ENCODE measurements around the gene PHF21A.
A peak's percentile ranks its signal among the peaks of the same experiment; 100 is the strongest.
"Not testable (repeated sequence)": the region's sequence is repeated elsewhere in the genome, so short reads cannot be mapped to it uniquely, and the experiment has no call there.

PHF21A gene

GRCh38 chr11:46121724-46122477 lies 647 bp upstream of the PHF21A start:
- TF ChIP-seq SUZ12 (IDR thresholded peaks at IDR 0.05; ENCODE audit: extremely low read depth, insufficient read depth, insufficient read length) (no peak), YY1 (IDR thresholded peaks at IDR 0.05; ENCODE audit: insufficient read depth, insufficient read length) (no peak), ZNF274 (IDR thresholded peaks at IDR 0.05; ENCODE audit: low read depth, low read length) (no peak)
- peak; percentile 87 for DNase-seq (ENCODE audit: low read depth, low spot score)

GRCh38 chr11:46120346-46121300 lies 631 bp downstream of the PHF21A start:
- H3K9ac ChIP-seq (ENCODE audit: insufficient read length, low read depth), result peak overlapping the region; percentile 89
- no peaks in the 10 kb centered on the region for H3K36me3 ChIP-seq (ENCODE audit: insufficient read depth, insufficient read length, low read length)
- peak; percentile 90 for DNase-seq (ENCODE audit: low read depth, low spot score)
- H3K4me1 ChIP-seq (ENCODE audit: insufficient read depth, insufficient read length), result no peaks in the 10 kb centered on the region
- peak overlapping the region; percentile 79 for H3K4me3 ChIP-seq (ENCODE audit: insufficient read length, low read depth)
- no peaks in the 10 kb centered on the region for H3K9me3 ChIP-seq (ENCODE audit: insufficient read depth, low read length)
- no peaks in the 10 kb centered on the region for H3K27me3 ChIP-seq (ENCODE audit: insufficient read depth, insufficient read length)
- TF ChIP-seq ZNF274 (IDR thresholded peaks at IDR 0.05; ENCODE audit: low read depth, low read length), result no peak
- TF ChIP-seq YY1 (IDR thresholded peaks at IDR 0.05; ENCODE audit: insufficient read depth, insufficient read length), result no peak
- TF ChIP-seq SUZ12 (IDR thresholded peaks at IDR 0.05; ENCODE audit: extremely low read depth, insufficient read depth, insufficient read length), result no peak

More at GRCh38 chr11:46121724-46122477, 647 bp upstream of the PHF21A start:
- H3K36me3 ChIP-seq (ENCODE audit: insufficient read depth, insufficient read length, low read length), result no peaks in the 10 kb centered on the region
- H3K4me1 ChIP-seq (ENCODE audit: insufficient read depth, insufficient read length), result no peaks in the 10 kb centered on the region
- no peaks in the 10 kb centered on the region for H3K27me3 ChIP-seq (ENCODE audit: insufficient read depth, insufficient read length)
- no peaks in the 10 kb centered on the region for H3K9me3 ChIP-seq (ENCODE audit: insufficient read depth, low read length)
- H3K9ac ChIP-seq (ENCODE audit: insufficient read length, low read depth), result peak overlapping the region; percentile 81
- peak overlapping the region; percentile 73 for H3K4me3 ChIP-seq (ENCODE audit: insufficient read length, low read depth)

- Histone ChIP-seq H3K36me3 (ENCODE audit: insufficient read depth, insufficient read length, low read length) (no peaks in the 10 kb centered on the region), H3K4me3 (ENCODE audit: insufficient read length, low read depth) (peak overlapping the region; percentile 77), H3K9ac (ENCODE audit: insufficient read length, low read depth) (peak overlapping the region; percentile 85), H3K4me1 (ENCODE audit: insufficient read depth, insufficient read length) (no peaks in the 10 kb centered on the region), H3K27me3 (ENCODE audit: insufficient read depth, insufficient read length) (no peaks in the 10 kb centered on the region), H3K9me3 (ENCODE audit: insufficient read depth, low read length) (no peaks in the 10 kb centered on the region)
- no peak for DNase-seq (ENCODE audit: low read depth, low spot score)
- TF ChIP-seq ZNF274 (IDR thresholded peaks at IDR 0.05; ENCODE audit: low read depth, low read length), result no peak
- TF ChIP-seq SUZ12 (IDR thresholded peaks at IDR 0.05; ENCODE audit: extremely low read depth, insufficient read depth, insufficient read length), result no peak
- no peak for TF ChIP-seq YY1 (IDR thresholded peaks at IDR 0.05; ENCODE audit: insufficient read depth, insufficient read length)
Measured at GRCh38 chr11:46119352-46120216, 1.7 kb downstream of the PHF21A start.

- Histone ChIP-seq H3K9ac (ENCODE audit: insufficient read length, low read depth) (peak overlapping the region; percentile 85), H3K4me1 (ENCODE audit: insufficient read depth, insufficient read length) (no peaks in the 10 kb centered on the region), H3K36me3 (ENCODE audit: insufficient read depth, insufficient read length, low read length) (no peaks in the 10 kb centered on the region), H3K4me3 (ENCODE audit: insufficient read length, low read depth) (peak overlapping the region; percentile 77), H3K9me3 (ENCODE audit: insufficient read depth, low read length) (no peaks in the 10 kb centered on the region), H3K27me3 (ENCODE audit: insufficient read depth, insufficient read length) (no peaks in the 10 kb centered on the region)
- TF ChIP-seq ZNF274 (IDR thresholded peaks at IDR 0.05; ENCODE audit: low read depth, low read length), result no peak
- no peak for TF ChIP-seq SUZ12 (IDR thresholded peaks at IDR 0.05; ENCODE audit: extremely low read depth, insufficient read depth, insufficient read length)
- no peak for TF ChIP-seq YY1 (IDR thresholded peaks at IDR 0.05; ENCODE audit: insufficient read depth, insufficient read length)
- no peak for DNase-seq (ENCODE audit: low read depth, low spot score)
Measured at GRCh38 chr11:46118702-46119351, 2.4 kb downstream of the PHF21A start.

- Histone ChIP-seq H3K27me3 (ENCODE audit: insufficient read depth, insufficient read length) (no peaks in the 10 kb centered on the region), H3K4me3 (ENCODE audit: insufficient read length, low read depth) (no peak overlapping the region), H3K9ac (ENCODE audit: insufficient read length, low read depth) (no peak overlapping the region), H3K9me3 (ENCODE audit: insufficient read depth, low read length) (no peaks in the 10 kb centered on the region), H3K36me3 (ENCODE audit: insufficient read depth, insufficient read length, low read length) (no peaks in the 10 kb centered on the region), H3K4me1 (ENCODE audit: insufficient read depth, insufficient read length) (no peaks in the 10 kb centered on the region)
- DNase-seq (ENCODE audit: low read depth, low spot score), result no peak
- TF ChIP-seq YY1 (IDR thresholded peaks at IDR 0.05; ENCODE audit: insufficient read depth, insufficient read length) (no peak), SUZ12 (IDR thresholded peaks at IDR 0.05; ENCODE audit: extremely low read depth, insufficient read depth, insufficient read length) (no peak), ZNF274 (IDR thresholded peaks at IDR 0.05; ENCODE audit: low read depth, low read length) (no peak)
Measured at GRCh38 chr11:46117842-46118241, 3.4 kb downstream of the PHF21A start.

GRCh38 chr11:46116712-46117037 lies 4.6 kb downstream of the PHF21A start:
- H3K4me3 ChIP-seq (ENCODE audit: insufficient read length, low read depth), result not testable (repeated sequence)

More at GRCh38 chr11:46116712-46117037, 4.6 kb downstream of the PHF21A start:
- not testable (repeated sequence) for H3K27me3 ChIP-seq (ENCODE audit: insufficient read depth, insufficient read length); H3K9ac ChIP-seq (ENCODE audit: insufficient read length, low read depth); H3K36me3 ChIP-seq (ENCODE audit: insufficient read depth, insufficient read length, low read length); H3K9me3 ChIP-seq (ENCODE audit: insufficient read depth, low read length); H3K4me1 ChIP-seq (ENCODE audit: insufficient read depth, insufficient read length); DNase-seq (ENCODE audit: low read depth, low spot score)
